HG03175 (cell line): Measurements from ENCODE around the gene EPHA8.

Source experiments
- ATAC-seq: cut with Tn5 transposase; IDR thresholded peaks from one replicate; pipeline ENCODE4 v1.9.1; 2021; ENCODE audit warnings: mild to moderate bottlenecking, moderate library complexity; ENCODE audit not compliant: unreplicated experiment

Gene EPHA8

DNA sequence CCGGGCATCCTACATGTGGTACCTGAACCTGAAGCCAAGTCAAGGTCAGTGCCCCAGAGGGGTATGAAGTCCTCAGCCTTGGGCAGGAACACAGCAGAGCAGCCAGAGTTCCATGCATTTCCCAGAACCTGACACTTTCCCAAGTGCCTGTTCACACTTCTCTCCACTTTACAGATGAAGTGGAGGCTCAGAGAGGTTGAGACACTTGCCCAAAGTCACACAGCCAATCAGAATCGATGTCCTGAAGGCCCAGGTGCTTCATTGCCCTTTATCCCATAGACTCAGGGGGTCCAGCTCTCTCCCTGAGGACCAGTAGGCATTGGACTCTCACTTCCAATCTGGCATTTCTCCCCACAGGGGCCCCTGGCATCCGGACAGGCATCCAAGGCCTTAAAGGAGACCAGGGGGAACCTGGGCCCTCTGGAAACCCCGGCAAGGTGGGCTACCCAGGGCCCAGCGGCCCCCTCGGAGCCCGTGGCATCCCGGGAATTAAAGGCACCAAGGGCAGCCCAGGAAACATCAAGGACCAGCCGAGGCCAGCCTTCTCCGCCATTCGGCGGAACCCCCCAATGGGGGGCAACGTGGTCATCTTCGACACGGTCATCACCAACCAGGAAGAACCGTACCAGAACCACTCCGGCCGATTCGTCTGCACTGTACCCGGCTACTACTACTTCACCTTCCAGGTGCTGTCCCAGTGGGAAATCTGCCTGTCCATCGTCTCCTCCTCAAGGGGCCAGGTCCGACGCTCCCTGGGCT is 75.4 kb downstream of the EPHA8 start:
- ATAC-seq: no peak

DNA sequence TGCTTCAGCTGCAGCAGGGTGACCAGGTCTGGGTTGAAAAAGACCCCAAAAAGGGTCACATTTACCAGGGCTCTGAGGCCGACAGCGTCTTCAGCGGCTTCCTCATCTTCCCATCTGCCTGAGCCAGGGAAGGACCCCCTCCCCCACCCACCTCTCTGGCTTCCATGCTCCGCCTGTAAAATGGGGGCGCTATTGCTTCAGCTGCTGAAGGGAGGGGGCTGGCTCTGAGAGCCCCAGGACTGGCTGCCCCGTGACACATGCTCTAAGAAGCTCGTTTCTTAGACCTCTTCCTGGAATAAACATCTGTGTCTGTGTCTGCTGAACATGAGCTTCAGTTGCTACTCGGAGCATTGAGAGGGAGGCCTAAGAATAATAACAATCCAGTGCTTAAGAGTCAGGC is 76.0 kb downstream of the EPHA8 start:
- no peak for ATAC-seq

DNA sequence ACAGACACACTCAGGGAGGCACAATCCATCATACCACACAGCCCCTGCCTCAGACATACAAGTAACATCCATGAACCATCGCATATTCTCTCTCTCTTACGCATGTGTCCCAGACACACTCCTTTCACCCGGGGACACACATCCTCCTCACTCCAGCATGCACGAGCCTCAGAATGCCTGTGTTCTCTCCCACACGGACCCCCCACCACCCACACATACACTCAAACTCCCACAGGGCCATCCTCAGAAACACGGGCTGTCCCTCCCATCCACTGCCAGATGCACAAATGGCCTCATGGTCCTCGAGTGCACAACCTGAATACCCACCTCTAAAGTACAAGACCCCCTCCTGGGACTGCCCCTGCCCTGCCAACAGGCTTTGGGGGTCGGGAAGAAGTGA is 78.0 kb downstream of the EPHA8 start:
- no peak for ATAC-seq

- ATAC-seq: no peak
Observed at GRCh38 chr1:22641906-22642636, 78.8 kb downstream of the EPHA8 start.

GRCh38 chr1:22643381-22643780 is 80.1 kb downstream of the EPHA8 start, which contains the start of gene C1QC:
TSS of gene C1QC (plus strand) at chr1:22643633. CDS start at chr1:22644024, 391 bp downstream.
- no peak for ATAC-seq

DNA sequence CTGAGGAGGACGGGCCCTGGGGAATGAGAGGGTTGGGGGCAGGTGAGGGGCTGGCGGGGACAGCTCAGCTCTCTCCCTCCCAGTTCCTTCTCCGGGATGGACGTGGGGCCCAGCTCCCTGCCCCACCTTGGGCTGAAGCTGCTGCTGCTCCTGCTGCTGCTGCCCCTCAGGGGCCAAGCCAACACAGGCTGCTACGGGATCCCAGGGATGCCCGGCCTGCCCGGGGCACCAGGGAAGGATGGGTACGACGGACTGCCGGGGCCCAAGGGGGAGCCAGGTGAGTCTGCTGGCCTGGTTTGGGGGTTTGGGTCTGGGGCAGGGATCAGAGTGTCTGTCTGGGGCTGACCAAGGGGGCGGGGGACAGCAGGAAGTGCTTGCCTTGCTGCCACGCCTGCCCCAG is 80.6 kb downstream of the EPHA8 start:
- ATAC-seq: no peak

- ATAC-seq: no peak
Observed at GRCh38 chr1:22645931-22646330, 82.6 kb downstream of the EPHA8 start.

- no peak for ATAC-seq
Observed at GRCh38 chr1:22646384-22646783, 83.1 kb downstream of the EPHA8 start.

DNA sequence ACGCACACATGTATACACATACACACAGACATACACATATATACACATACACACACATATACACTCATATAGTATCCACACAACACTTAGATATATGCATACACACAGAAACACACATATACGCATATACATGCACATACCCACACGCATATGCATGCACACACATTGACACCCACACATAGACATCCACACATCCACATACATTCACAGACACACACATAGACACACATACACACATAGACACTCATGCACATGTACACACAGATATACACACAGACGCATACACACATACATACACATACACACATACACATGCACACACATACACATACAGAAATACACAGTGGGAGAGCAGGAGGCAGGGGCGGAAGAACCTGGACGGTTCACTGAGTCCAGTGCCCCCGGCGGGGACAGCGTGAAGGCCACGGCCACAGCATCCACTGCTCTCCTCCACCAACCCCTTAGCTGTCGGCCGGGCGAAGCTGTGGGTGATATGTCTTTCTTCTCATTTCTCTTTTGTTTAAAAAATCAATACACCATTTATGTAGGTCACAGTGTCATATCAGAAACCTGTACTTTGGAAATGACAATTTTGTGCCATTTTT is 86.9 kb downstream of the EPHA8 start:
- no peak for ATAC-seq

DNA sequence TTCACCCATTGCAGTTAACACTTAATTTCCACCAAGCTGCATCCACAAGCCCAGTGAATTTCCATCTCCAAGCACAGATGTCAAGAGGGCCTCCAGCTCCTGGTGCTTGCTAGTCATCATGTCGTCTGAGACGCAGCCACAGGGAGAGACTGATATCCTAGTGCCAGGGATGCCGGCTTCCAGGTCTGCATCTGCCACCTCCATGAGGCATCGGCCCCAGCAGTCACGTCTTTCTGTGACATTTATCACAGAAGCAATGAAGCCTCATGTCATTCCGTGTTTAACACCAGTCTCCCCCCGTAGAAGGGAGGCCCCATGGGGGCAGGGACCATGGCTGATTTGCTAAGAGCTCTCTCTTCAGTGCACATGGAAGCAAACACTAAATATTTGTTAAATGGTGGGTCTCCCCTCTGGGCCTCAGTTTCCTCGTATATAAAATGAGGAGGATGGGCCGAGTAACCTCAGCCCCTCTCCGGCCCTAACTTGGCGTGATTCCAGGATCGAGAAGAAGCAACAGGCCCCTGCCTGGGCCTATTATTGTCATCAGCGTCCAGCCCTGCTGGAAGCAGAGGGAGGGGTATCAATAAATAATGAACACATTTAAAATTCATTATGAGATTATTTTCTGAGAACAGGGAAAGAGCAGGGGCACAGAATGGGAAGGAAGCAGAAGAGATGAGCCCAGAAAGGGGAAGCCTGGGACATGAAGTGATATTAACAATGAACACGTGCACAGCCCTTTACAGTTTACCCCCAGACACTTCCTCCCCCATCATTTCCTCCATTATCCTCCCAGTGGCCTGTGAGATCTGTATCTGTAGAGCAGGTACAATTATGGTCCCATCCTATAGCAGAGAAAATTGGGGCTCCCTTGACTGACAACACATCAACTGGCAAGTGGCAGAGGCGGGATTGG is 88.9 kb downstream of the EPHA8 start:
- no peak for ATAC-seq

DNA sequence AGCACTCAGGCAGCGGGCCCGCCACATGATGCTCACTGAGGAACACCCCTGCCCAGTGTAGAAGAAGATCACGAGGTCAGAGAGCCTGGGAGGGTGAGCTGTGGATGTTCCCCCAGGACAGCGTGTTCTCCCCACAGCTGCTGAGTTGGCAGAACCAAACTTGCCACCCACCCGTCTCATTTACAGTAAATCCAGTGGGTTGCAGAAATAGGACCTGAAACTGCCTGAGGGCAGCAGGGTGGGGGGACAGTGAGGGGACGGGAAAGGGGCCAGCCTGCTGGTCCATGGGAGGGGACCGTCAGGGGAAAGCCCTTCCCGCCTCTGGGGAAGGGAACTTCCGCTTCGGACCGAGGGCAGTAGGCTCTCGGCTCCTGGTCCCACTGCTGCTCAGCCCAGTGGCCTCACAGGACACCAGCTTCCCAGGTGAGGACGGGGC is 89.6 kb downstream of the EPHA8 start, which contains the start of gene C1QB:
Gene C1QB, plus strand, starts transcription at position 356 of the 436 bp plus-strand sequence. CDS start 6,227 bp downstream, outside the sequence.
- ATAC-seq: no peak
